ENCODE data around the gene UNCX.

DNA sequence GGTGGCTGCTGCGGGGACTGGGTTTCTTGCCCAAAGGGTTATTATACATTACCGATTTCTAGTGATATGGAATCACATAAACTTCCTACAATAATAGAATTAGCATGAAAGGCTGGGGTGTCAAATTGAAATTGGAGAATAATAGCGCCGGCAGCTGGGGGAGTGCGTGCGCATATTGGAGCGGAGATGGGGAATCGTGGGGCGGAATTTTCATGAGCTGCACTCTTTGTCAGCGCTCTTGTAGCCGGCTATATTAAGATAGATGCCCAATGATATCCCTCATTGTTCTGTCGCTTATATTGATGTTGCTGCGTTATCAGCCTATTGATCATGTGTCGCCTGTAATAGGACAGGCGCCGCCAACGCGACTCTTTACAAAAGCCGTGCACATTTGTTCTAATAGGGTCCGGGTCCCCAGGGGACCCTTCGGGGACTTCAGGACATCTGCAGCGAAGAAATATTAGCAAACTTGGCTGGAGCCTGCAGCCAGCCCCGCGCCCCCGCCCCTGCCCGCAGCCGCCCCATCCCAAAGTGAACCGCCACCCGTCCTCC lies 5.1 kb downstream of the UNCX start:
- TF ChIP-seq YY1 (IDR thresholded peaks at IDR 0.05; ENCODE audit: insufficient read depth, insufficient read length) (no peak), ZNF274 (IDR thresholded peaks at IDR 0.05; ENCODE audit: low read depth, low read length) (no peak)

Measured in NT2/D1 (cell line).